ENCODE data around the gene ZNF521. TPM values are rescaled to one million over a fixed set of nuclear protein-coding genes. Genes with fewer than 3 reads are reported as not detected.

Gene ZNF521
- total and polyA plus RNA-seq, 2 experiments from 2014 or later = 3.1 to 9.2 TPM

GRCh38 chr18:25248755-25249154 lies 103.2 kb downstream of the ZNF521 start (continued):
- TF ChIP-seq, protein P1, sequence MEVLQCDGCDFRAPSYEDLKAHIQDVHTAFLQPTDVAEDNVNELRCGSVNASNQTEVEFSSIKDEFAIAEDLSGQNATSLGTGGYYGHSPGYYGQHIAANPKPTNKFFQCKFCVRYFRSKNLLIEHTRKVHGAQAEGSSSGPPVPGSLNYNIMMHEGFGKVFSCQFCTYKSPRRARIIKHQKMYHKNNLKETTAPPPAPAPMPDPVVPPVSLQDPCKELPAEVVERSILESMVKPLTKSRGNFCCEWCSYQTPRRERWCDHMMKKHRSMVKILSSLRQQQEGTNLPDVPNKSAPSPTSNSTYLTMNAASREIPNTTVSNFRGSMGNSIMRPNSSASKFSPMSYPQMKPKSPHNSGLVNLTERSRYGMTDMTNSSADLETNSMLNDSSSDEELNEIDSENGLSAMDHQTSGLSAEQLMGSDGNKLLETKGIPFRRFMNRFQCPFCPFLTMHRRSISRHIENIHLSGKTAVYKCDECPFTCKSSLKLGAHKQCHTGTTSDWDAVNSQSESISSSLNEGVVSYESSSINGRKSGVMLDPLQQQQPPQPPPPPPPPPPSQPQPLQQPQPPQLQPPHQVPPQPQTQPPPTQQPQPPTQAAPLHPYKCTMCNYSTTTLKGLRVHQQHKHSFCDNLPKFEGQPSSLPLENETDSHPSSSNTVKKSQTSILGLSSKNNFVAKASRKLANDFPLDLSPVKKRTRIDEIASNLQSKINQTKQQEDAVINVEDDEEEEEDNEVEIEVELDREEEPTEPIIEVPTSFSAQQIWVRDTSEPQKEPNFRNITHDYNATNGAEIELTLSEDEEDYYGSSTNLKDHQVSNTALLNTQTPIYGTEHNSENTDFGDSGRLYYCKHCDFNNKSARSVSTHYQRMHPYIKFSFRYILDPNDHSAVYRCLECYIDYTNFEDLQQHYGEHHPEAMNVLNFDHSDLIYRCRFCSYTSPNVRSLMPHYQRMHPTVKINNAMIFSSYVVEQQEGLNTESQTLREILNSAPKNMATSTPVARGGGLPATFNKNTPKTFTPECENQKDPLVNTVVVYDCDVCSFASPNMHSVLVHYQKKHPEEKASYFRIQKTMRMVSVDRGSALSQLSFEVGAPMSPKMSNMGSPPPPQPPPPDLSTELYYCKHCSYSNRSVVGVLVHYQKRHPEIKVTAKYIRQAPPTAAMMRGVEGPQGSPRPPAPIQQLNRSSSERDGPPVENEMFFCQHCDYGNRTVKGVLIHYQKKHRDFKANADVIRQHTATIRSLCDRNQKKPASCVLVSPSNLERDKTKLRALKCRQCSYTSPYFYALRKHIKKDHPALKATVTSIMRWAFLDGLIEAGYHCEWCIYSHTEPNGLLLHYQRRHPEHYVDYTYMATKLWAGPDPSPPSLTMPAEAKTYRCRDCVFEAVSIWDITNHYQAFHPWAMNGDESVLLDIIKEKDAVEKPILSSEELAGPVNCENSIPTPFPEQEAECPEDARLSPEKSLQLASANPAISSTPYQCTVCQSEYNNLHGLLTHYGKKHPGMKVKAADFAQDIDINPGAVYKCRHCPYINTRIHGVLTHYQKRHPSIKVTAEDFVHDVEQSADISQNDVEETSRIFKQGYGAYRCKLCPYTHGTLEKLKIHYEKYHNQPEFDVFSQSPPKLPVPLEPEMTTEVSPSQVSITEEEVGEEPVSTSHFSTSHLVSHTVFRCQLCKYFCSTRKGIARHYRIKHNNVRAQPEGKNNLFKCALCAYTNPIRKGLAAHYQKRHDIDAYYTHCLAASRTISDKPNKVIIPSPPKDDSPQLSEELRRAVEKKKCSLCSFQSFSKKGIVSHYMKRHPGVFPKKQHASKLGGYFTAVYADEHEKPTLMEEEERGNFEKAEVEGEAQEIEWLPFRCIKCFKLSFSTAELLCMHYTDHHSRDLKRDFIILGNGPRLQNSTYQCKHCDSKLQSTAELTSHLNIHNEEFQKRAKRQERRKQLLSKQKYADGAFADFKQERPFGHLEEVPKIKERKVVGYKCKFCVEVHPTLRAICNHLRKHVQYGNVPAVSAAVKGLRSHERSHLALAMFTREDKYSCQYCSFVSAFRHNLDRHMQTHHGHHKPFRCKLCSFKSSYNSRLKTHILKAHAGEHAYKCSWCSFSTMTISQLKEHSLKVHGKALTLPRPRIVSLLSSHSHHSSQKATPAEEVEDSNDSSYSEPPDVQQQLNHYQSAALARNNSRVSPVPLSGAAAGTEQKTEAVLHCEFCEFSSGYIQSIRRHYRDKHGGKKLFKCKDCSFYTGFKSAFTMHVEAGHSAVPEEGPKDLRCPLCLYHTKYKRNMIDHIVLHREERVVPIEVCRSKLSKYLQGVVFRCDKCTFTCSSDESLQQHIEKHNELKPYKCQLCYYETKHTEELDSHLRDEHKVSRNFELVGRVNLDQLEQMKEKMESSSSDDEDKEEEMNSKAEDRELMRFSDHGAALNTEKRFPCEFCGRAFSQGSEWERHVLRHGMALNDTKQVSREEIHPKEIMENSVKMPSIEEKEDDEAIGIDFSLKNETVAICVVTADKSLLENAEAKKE (CRISPR knock-in tag; IDR thresholded peaks at IDR 0.05) = no peak
- TF ChIP-seq STAT1 (IDR thresholded peaks at IDR 0.05; ENCODE audit: unreplicated experiment) (no peak), NANOG (IDR thresholded peaks at IDR 0.05; ENCODE audit: borderline replicate concordance) (no peak), CREB1 (CRISPR knock-in tag; IDR thresholded peaks at IDR 0.05; ENCODE audit: low read depth) (no peak)

DNA sequence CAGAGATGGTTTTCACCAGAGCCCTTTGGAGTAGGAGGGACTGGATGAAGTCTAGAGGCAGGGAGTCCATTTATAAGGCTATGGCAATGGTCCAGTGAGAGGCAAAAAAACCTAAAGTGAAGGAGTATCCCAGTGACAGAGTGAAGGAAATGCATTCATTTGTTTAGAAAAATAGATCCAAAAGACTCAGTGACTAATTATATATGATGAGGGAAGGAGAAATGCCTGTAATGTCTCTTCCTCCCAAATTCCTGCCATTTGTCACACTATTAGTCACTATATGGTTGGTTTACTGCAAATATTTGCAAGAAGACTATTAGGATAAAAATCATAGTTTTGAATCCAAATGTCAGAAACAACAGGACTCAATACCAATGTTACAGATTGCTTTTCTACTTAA lies 104.2 kb downstream of the ZNF521 start:
- H3K36me3 Mint-ChIP-seq (ENCODE audit: low read depth) = no peaks in the 10 kb centered on the region
- no peak overlapping the region for H3K27ac Mint-ChIP-seq
- no peaks in the 10 kb centered on the region for H3K4me1 ChIP-seq (ENCODE audit: insufficient read depth)
- no peak overlapping the region for H3K27ac ChIP-seq (ENCODE audit: low read depth)
- no peaks in the 10 kb centered on the region for H3K9me3 Mint-ChIP-seq
- no peak for DNase-seq (ENCODE audit: low spot score)
- H3K79me2 ChIP-seq (replicated peaks; ENCODE audit: insufficient read depth) = no peaks in the 10 kb centered on the region
- H4K20me1 ChIP-seq (replicated peaks; ENCODE audit: insufficient read depth) = no peaks in the 10 kb centered on the region
- H2AFZ ChIP-seq = no peak overlapping the region
- no peak overlapping the region for H3K4me3 Mint-ChIP-seq
- ATAC-seq = no peak
- H3K27me3 Mint-ChIP-seq (ENCODE audit: insufficient read depth, low read depth, poor library complexity) = no peaks in the 10 kb centered on the region
- H3K4me3 ChIP-seq = no peak overlapping the region
- H3K36me3 ChIP-seq (ENCODE audit: insufficient read depth) = no peaks in the 10 kb centered on the region
- no peaks in the 10 kb centered on the region for H3F3A ChIP-seq (replicated peaks; ENCODE audit: low read depth)
- H3K9me2 ChIP-seq (ENCODE audit: insufficient read depth) = no peaks in the 10 kb centered on the region
- H3K4me1 Mint-ChIP-seq = peaks cover 9% of the 10 kb centered on the region
- H3K27me3 ChIP-seq (ENCODE audit: insufficient read depth) = no peaks in the 10 kb centered on the region
- no peak overlapping the region for H3K4me2 ChIP-seq
- TF ChIP-seq, protein P1 (CRISPR knock-in tag; IDR thresholded peaks at IDR 0.05) = no peak
- TF ChIP-seq, protein P2, sequence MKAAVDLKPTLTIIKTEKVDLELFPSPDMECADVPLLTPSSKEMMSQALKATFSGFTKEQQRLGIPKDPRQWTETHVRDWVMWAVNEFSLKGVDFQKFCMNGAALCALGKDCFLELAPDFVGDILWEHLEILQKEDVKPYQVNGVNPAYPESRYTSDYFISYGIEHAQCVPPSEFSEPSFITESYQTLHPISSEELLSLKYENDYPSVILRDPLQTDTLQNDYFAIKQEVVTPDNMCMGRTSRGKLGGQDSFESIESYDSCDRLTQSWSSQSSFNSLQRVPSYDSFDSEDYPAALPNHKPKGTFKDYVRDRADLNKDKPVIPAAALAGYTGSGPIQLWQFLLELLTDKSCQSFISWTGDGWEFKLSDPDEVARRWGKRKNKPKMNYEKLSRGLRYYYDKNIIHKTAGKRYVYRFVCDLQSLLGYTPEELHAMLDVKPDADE (IDR thresholded peaks at IDR 0.05) = no peak

Measured in GM23338 (cell line).